ENCODE data around the gene EXOC4.

DNA sequence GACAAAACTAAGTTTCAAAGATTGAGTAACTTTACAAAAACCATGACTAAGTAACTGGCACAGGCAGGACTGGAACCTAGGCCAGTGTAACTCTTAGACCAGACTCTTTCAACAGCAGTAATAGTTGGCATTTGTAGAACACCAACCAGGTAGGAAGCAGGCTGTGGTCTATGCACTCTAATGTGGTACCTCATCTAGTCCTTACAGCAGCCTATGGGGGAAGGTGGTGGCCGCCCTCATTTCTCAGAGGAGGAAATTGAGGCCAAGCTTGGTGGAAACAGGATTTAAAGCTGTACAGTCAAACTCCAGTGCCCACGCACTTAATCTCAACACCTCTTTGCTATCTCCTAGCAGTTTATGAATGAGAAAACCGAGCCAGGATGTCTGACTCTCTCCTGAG, 708.8 kb downstream of the EXOC4 start:
- TF ChIP-seq, protein P1, sequence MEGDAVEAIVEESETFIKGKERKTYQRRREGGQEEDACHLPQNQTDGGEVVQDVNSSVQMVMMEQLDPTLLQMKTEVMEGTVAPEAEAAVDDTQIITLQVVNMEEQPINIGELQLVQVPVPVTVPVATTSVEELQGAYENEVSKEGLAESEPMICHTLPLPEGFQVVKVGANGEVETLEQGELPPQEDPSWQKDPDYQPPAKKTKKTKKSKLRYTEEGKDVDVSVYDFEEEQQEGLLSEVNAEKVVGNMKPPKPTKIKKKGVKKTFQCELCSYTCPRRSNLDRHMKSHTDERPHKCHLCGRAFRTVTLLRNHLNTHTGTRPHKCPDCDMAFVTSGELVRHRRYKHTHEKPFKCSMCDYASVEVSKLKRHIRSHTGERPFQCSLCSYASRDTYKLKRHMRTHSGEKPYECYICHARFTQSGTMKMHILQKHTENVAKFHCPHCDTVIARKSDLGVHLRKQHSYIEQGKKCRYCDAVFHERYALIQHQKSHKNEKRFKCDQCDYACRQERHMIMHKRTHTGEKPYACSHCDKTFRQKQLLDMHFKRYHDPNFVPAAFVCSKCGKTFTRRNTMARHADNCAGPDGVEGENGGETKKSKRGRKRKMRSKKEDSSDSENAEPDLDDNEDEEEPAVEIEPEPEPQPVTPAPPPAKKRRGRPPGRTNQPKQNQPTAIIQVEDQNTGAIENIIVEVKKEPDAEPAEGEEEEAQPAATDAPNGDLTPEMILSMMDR (IDR thresholded peaks at IDR 0.05; ENCODE audit: low read depth, low read length, poor library complexity, severe bottlenecking), result no peak
- no peak for TF ChIP-seq EZH2phosphoT487 (IDR thresholded peaks at IDR 0.05; ENCODE audit: borderline replicate concordance, low read length)

Data from DOHH2 (cell line).